Endodermal cell (in vitro differentiated cells): ENCODE results near the gene PRXL2B. TPM values are rescaled to one million over a fixed set of nuclear protein-coding genes. Genes with fewer than 3 reads are reported as not detected.
"Not testable (repeated sequence)": the region's sequence is repeated elsewhere in the genome, so short reads cannot be mapped to it uniquely, and the experiment has no call there.

ENCODE experiments used
- DNase-seq: peaks from one replicate; pipeline ENCODE4 v3.0.0-alpha.2; 2017
- H3K27ac ChIP-seq: 2 replicates; pipeline ENCODE4 v1.5.1; 2013; ENCODE audit warnings: mild to moderate bottlenecking, low read depth, low read length, moderate library complexity
- H3K27me3 ChIP-seq: 2 replicates; pipeline ENCODE4 v1.6.1; 2013; ENCODE audit warnings: mild to moderate bottlenecking, low read length, moderate library complexity; ENCODE audit not compliant: insufficient read depth, control insufficient read depth, poor library complexity, severe bottlenecking
- H3K36me3 ChIP-seq: 2 replicates; pipeline ENCODE4 v1.7.0; 2013; ENCODE audit warnings: mild to moderate bottlenecking, low read length, moderate library complexity; ENCODE audit not compliant: control insufficient read depth, insufficient read depth
- H3K4me1 ChIP-seq: one replicate; pipeline ENCODE4 v1.7.0; 2013; ENCODE audit warnings: low read length; ENCODE audit not compliant: control insufficient read depth, insufficient read depth
- H3K4me3 ChIP-seq: 2 replicates; pipeline ENCODE4 v1.5.1; 2013; ENCODE audit warnings: mild to moderate bottlenecking, low read length, moderate library complexity
- H3K9ac ChIP-seq: 2 replicates; pipeline ENCODE4 v1.6.1; 2013; ENCODE audit warnings: mild to moderate bottlenecking, low read length, moderate library complexity; ENCODE audit not compliant: poor library complexity, severe bottlenecking; ENCODE audit errors: extremely low read depth
- H3K9me3 ChIP-seq: 2 replicates; pipeline ENCODE4 v1.6.1; 2013; ENCODE audit warnings: mild to moderate bottlenecking, low read length, moderate library complexity; ENCODE audit not compliant: control insufficient read depth
- H3K27ac Mint-ChIP-seq: 2 replicates; pipeline ENCODE4 v1.8.0; 2020; ENCODE audit warnings: mixed read lengths
- H3K27me3 Mint-ChIP-seq: 2 replicates; pipeline ENCODE4 v1.8.0; 2021; ENCODE audit warnings: mild to moderate bottlenecking, mixed read lengths; ENCODE audit not compliant: insufficient read depth
- H3K36me3 Mint-ChIP-seq: 2 replicates; pipeline ENCODE4 v1.8.0; 2020; ENCODE audit warnings: low read depth, mixed read lengths
- H3K4me1 Mint-ChIP-seq: 2 replicates; pipeline ENCODE4 v1.8.0; 2020; ENCODE audit warnings: mixed read lengths
- H3K4me3 Mint-ChIP-seq: 2 replicates; pipeline ENCODE4 v1.8.0; 2020; ENCODE audit warnings: mild to moderate bottlenecking, moderate library complexity, mixed read lengths
- H3K9me3 Mint-ChIP-seq: 2 replicates; pipeline ENCODE4 v1.8.0; 2020; ENCODE audit warnings: mild to moderate bottlenecking, mixed read lengths
- WGBS, 2 experiments: methylation state at CpG; one replicate each; pipeline versions ENCODE4 v1.1.5 to v1.1.7; 2013; ENCODE audit warnings: missing lambda C conversion rate in 2 of 2, mixed read lengths in 1 of 2; ENCODE audit not compliant: insufficient coverage in 1 of 2, insufficient read length in 1 of 2; 5-methylcytosine and 5-hydroxymethylcytosine counted together
- total RNA-seq, 2 donors: library from RNA; stranded (reverse); fragmentation: NEBNext Ultra II Directional in 1 of 2; extraction: Animal tissue kit (Norgen Biotek cat#: 25700) in 1 of 2; gene quantifications; 2 replicates in 1 of 2; 3 replicates in 1 of 2; pipeline ENCODE4 v1.2.1, GENCODE V29; 2021
- TF ChIP-seq, protein P1 (sequence below): fragments of 200-600 bp; sonication (generic); conservative IDR thresholded peaks from 2 replicates; pipeline ENCODE4 v1.5.0; 2021; ENCODE audit warnings: antibody characterized with exemption, mild to moderate bottlenecking

PRXL2B gene
- total RNA-seq, 2 donors from 2014 or later, result 33.4 to 34.4 TPM

DNA sequence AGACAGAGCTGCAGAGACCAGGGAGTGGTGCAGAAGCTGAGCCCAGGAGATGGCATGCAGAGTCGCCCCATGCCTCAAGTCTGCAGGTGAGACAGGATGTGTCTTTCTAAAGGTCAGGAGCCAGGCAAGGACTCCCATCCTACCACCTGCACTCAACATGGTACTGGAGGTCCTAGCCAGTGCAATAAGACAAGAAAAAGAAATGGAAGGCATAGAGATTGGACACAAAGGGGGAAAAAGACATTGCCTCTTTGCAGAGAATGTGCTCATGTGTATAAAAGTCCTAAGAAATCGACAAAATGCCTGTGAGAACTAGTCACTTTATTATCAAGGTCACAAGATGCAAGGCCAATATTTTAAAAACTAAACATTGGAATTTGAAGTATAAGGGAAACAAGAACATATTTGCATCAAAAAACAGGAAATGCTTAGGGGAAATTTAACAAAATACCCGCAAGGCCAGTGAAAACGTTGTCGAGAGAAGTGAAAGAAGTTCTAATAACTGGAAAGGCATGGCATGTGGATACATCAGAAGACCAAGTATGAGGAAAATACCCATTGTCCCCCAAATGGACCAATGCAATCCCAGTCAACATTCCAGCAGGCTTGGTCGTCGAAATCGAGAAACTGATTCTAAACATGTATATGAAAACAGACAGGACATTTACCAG lies 13.2 kb upstream of the PRXL2B start:
- Histone ChIP-seq H3K4me1 (peaks cover 3% of the 10 kb centered on the region), H3K27me3 (no peaks in the 10 kb centered on the region), H3K36me3 (no peaks in the 10 kb centered on the region), H3K4me3 (no peak overlapping the region), H3K27ac (no peak overlapping the region), H3K9me3 (no peaks in the 10 kb centered on the region), H3K9ac (no peak overlapping the region)
- TF ChIP-seq, protein P1, sequence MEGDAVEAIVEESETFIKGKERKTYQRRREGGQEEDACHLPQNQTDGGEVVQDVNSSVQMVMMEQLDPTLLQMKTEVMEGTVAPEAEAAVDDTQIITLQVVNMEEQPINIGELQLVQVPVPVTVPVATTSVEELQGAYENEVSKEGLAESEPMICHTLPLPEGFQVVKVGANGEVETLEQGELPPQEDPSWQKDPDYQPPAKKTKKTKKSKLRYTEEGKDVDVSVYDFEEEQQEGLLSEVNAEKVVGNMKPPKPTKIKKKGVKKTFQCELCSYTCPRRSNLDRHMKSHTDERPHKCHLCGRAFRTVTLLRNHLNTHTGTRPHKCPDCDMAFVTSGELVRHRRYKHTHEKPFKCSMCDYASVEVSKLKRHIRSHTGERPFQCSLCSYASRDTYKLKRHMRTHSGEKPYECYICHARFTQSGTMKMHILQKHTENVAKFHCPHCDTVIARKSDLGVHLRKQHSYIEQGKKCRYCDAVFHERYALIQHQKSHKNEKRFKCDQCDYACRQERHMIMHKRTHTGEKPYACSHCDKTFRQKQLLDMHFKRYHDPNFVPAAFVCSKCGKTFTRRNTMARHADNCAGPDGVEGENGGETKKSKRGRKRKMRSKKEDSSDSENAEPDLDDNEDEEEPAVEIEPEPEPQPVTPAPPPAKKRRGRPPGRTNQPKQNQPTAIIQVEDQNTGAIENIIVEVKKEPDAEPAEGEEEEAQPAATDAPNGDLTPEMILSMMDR, result no peak
- Mint-ChIP-seq H3K9me3 (peaks cover 8% of the 10 kb centered on the region), H3K4me1 (peaks cover 2% of the 10 kb centered on the region), H3K4me3 (no peak overlapping the region), H3K36me3 (no peaks in the 10 kb centered on the region), H3K27me3 (peaks cover 8% of the 10 kb centered on the region), H3K27ac (no peak overlapping the region)
- DNase-seq, result no peak
- 87 to 88% methylated on average over 4 to 8 of the region's 8 CpGs for WGBS, 2 experiments

DNA sequence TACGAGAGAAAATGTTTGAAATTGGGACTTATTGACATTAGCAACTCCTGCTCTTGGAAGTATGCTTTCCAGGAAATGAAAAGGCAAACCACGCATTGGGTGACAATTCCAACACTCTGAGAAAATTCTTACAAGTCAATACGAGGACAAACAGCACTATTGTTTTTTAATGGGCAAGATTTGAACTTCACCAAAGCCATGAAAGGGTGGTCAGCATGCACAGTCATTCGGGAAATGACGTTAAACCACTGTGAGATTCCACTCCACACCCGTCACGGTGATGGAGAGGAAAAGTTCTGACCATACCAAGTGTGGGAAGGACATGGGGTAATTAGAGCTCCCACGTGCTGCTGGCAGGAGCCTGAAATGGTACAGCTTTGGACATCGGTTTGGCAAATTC lies 12.2 kb upstream of the PRXL2B start:
- peaks cover 7% of the 10 kb centered on the region for H3K4me1 Mint-ChIP-seq
- H3K4me1 ChIP-seq, result peaks cover 3% of the 10 kb centered on the region
- H3K9ac ChIP-seq, result no peak overlapping the region
- DNase-seq, result no peak
- no peaks in the 10 kb centered on the region for H3K9me3 ChIP-seq
- TF ChIP-seq, protein P1, result no peak
- no peaks in the 10 kb centered on the region for H3K36me3 Mint-ChIP-seq
- no peaks in the 10 kb centered on the region for H3K27me3 ChIP-seq
- H3K9me3 Mint-ChIP-seq, result peaks cover 8% of the 10 kb centered on the region
- H3K36me3 ChIP-seq, result no peaks in the 10 kb centered on the region
- no peak overlapping the region for H3K27ac Mint-ChIP-seq
- H3K4me3 ChIP-seq, result no peak overlapping the region
- no peak overlapping the region for H3K27ac ChIP-seq
- no peak overlapping the region for H3K4me3 Mint-ChIP-seq
- whole genome bisulfite sequencing, 2 experiments, result 90% methylated on average over 7 to 9 of the region's 9 CpGs
- H3K27me3 Mint-ChIP-seq, result peaks cover 8% of the 10 kb centered on the region

DNA sequence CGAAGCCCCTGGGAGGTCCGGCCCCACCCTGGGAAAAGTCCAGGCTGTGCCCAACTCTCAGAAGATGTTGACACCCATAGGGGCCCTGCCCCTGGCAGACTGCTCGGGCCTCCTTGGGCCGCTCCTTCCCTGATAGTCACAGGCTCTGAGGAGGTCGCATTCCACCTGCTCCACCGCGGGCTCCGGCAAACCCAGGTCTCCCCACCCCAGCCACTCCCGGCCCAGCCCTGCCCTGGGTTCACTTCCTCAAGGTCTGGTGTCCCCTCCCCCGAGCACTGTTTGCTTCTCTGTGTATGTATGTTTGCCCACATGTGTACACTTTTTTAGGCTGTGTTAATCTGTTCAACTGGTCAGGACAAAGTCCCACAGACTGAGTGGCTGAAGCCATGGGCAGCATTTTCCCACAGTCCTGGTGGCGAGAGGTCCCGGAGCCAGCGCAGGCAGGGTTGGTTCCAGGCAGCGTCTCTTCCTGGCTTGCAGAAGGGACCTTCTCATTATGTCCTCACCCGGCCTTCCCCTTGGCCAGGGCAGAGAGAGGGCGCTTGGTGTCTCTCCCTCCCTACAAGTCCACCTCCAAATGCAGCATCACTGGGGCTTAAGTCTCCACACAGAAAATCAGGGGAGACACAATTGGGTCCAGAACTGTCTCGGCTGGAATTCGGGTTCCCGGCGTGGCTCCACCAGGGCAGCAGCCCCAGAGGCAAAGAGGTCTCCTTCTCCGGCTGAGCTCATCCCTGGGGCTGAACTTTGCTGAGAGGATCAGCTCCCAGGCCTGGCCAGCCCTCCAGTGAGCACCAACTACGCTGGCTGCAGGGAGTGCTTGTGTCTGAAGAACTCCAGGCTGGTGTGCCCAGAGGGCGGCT lies 10.5 kb upstream of the PRXL2B start:
- Mint-ChIP-seq H3K4me1 (peaks cover 7% of the 10 kb centered on the region), H3K36me3 (no peaks in the 10 kb centered on the region), H3K4me3 (no peak overlapping the region), H3K9me3 (peaks cover 8% of the 10 kb centered on the region), H3K27ac (no peak overlapping the region), H3K27me3 (peaks cover 8% of the 10 kb centered on the region)
- Histone ChIP-seq H3K4me1 (peaks cover 3% of the 10 kb centered on the region), H3K27me3 (no peaks in the 10 kb centered on the region), H3K36me3 (no peaks in the 10 kb centered on the region), H3K27ac (no peak overlapping the region), H3K9ac (no peak overlapping the region), H3K4me3 (no peak overlapping the region), H3K9me3 (no peaks in the 10 kb centered on the region)
- WGBS, 2 experiments, result 91 to 97% methylated on average over 17 to 23 of the region's 23 CpGs
- TF ChIP-seq, protein P1, result no peak
- no peak for DNase-seq

DNA sequence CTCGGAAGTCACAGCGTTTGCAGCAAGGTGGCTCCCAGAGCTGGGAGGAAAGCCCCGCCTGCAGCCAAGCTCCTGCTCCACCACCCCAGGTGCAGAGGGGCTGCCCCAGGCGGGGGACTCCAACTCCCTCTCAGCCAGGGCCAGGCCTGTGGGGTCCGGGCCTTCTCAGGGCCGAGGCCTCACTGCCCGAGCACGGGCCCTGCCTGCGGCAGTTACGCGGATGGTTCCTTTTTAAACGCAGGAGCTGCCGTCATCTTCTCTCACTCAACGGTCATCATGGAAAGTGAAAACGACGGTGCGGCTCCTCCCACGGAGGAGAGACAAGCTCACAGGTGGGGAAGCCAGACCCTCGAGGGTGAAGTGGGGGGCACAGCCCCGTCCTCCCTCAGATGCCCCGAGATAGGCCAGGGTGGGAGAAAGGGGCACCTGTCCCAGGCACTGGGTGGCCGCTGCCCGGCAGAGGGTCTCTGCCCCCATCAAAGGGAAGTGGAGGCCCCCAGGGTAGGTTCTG lies 9.0 kb upstream of the PRXL2B start:
- H3K27me3 Mint-ChIP-seq, H3K9me3 ChIP-seq, H3K9ac ChIP-seq, DNase-seq, H3K36me3 ChIP-seq, H3K4me3 ChIP-seq, H3K4me3 Mint-ChIP-seq, H3K27ac Mint-ChIP-seq, H3K4me1 Mint-ChIP-seq, H3K9me3 Mint-ChIP-seq, H3K36me3 Mint-ChIP-seq, H3K27me3 ChIP-seq, H3K4me1 ChIP-seq, H3K27ac ChIP-seq: not testable (repeated sequence)
- 90 to 95% methylated on average over 11 to 18 of the region's 23 CpGs for WGBS, 2 experiments
